ENCODE data around the gene DDO. TPM values are rescaled to one million over a fixed set of nuclear protein-coding genes. Genes with fewer than 3 reads are reported as not detected.

DDO gene
- total and polyA plus RNA-seq, 2 donors (not counting 3 experiments of a cell fraction or from before 2014, with no cell fraction given), result not detected

DNA sequence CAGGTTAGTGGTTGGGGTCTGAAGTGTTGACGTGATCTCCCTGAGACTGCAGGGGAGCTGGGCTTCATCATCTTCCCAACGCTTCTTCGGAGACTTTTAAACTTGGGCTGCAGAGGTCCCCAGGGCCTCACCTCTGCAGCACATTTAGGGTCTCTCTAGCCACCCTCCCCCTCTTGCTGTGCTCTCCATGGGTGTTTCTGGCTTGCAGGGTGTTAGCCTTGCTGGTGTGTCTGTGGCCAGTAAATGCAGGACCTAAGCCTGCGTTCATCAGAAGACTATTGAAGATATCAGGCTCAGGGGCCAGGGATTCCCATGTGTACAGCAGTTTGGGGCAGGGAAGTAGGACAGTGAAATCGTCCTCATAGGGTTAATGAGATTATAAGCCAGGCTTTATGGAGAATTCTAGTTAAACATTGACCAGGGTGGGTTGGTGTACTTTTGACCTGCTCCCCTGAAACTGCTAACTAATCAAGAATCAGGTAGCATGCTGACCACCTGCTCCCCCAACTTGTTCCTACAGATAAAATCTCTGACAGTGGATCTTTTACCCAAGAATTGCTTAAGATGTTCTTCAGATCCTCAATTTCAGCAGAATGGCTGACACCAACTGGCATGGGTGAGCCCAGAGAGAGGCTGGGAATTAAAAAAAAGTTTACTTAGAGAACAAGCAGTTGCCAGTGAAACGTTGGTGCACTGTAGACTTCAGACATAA, 3.8 kb upstream of the DDO start:
- BruUV-seq (replicated peaks), result no TSS peak
- H2AFZ ChIP-seq (ENCODE audit: low read depth, low read length), result no peak overlapping the region
- H4K20me1 ChIP-seq (replicated peaks; ENCODE audit: control insufficient read depth, extremely low read depth, insufficient read depth, low read length), result no peaks in the 10 kb centered on the region
- H3K79me2 ChIP-seq (ENCODE audit: control insufficient read depth, insufficient read depth, low read length), result no peaks in the 10 kb centered on the region
- peaks cover 3 to 7% of the 10 kb centered on the region in 2 experiments for H3K27me3 ChIP-seq (ENCODE audit: control insufficient read depth in 2 of 2, insufficient read depth in 2 of 2, low read length in 2 of 2)
- H3K4me2 ChIP-seq (ENCODE audit: insufficient read depth, low read length), result no peak overlapping the region
- intact Hi-C loops (cut with micrococcal nuclease), result no loop called here
- DNase-seq (ENCODE audit: low read depth, low spot score) (no peak), FAIRE-seq (no peak)
- H3K9ac ChIP-seq (replicated peaks; ENCODE audit: extremely low read depth, insufficient read depth, low read length), result no peak overlapping the region
- ChIA-PET CTCF (no interaction called here), POLR2A (no interaction called here)
- no peaks in the 10 kb centered on the region for H3K36me3 ChIP-seq (ENCODE audit: control insufficient read depth in 2 of 2, extremely low read depth in 1 of 2, insufficient read depth in 2 of 2, low read length in 2 of 2)
- no peaks in the 10 kb centered on the region for H3K4me1 ChIP-seq (ENCODE audit: control insufficient read depth, extremely low read depth, insufficient read depth, low read length)
- TF ChIP-seq FOS (IDR thresholded peaks at IDR 0.05; ENCODE audit: borderline replicate concordance, insufficient read depth, low read length), result no peak
- no peak for TF ChIP-seq EZH2 (IDR thresholded peaks at IDR 0.05; ENCODE audit: borderline replicate concordance, low read depth, low read length, severe bottlenecking)
- no peak for TF ChIP-seq POLR2A (IDR thresholded peaks at IDR 0.05; ENCODE audit: low read depth, low read length)
- TF ChIP-seq MYC (IDR thresholded peaks at IDR 0.05; ENCODE audit: low read depth, low read length), result no peak
- TF ChIP-seq CTCF (IDR thresholded peaks at IDR 0.05; ENCODE audit: extremely low read depth in 1 of 2, insufficient read depth in 1 of 2, low read depth in 1 of 2, low read length in 2 of 2), result no peak
- no peak for TF ChIP-seq MAX (IDR thresholded peaks at IDR 0.05; ENCODE audit: insufficient read depth, insufficient read length)
- no peak for TF ChIP-seq GATA2 (IDR thresholded peaks at IDR 0.05; ENCODE audit: insufficient read depth, insufficient read length, low read depth, low read length)
- TF ChIP-seq POLR2AphosphoS5 (IDR thresholded peaks at IDR 0.05; ENCODE audit: insufficient read depth, low read depth, low read length), result no peak
- no peak for TF ChIP-seq JUN (IDR thresholded peaks at IDR 0.05; ENCODE audit: borderline replicate concordance, insufficient read depth, insufficient read length, low read depth)
- no peak overlapping the region for H3K4me3 ChIP-seq (replicated peaks in 1 of 3; ENCODE audit: insufficient read depth in 1 of 3, low read depth in 1 of 3, low read length in 3 of 3)
- no peaks in the 10 kb centered on the region for H3K9me1 ChIP-seq (replicated peaks; ENCODE audit: control insufficient read depth, extremely low read depth, insufficient read depth, low read length)
- dilution Hi-C loops (cut with MboI; ENCODE audit: extremely low pct_ligation_motif_present, low sequenced_read_pairs), result no loop called here
- H3K27ac ChIP-seq (ENCODE audit: insufficient read depth, low read depth, low read length), result no peak overlapping the region
- H3K9me3 ChIP-seq (replicated peaks; ENCODE audit: control insufficient read depth, insufficient read depth, low read length), result no peaks in the 10 kb centered on the region
